Stimulated activated CD8-positive, alpha-beta memory T cell treated with anti-CD3 and anti-CD28 coated beads, Interleukin-7, amount 100 ng/mL, for 1 hour (primary cell): Measurements from ENCODE around the gene SNF8.
A peak's percentile ranks its signal among the peaks of the same experiment; 100 is the strongest.

Experiments
- DNase-seq, 2 donors: peaks; one replicate each; pipeline ENCODE4 v3.0.0-alpha.2; 2020; ENCODE audit warnings: low read depth in 2 of 2

Gene SNF8

GRCh38 chr17:48929812-48930165 is 14.9 kb downstream of the SNF8 start:
- DNase-seq: no peak

- DNase-seq: no peak
Observed at GRCh38 chr17:48928876-48929811, 15.5 kb downstream of the SNF8 start.

- DNase-seq: no peak
Observed at GRCh38 chr17:48927978-48928745, 16.5 kb downstream of the SNF8 start.

- DNase-seq: no peak
Observed at GRCh38 chr17:48925991-48926342, 18.7 kb downstream of the SNF8 start.

- no peak for DNase-seq
Observed at GRCh38 chr17:48925251-48925990, 19.2 kb downstream of the SNF8 start.

- DNase-seq: no peak
Observed at GRCh38 chr17:48915459-48916282, 29.0 kb downstream of the SNF8 start.

- DNase-seq: no peak
Observed at GRCh38 chr17:48912476-48912875, 32.2 kb downstream of the SNF8 start.

- no peak for DNase-seq
Observed at GRCh38 chr17:48910370-48910769, 34.3 kb downstream of the SNF8 start.

GRCh38 chr17:48909783-48910182 is 34.9 kb downstream of the SNF8 start:
- no peak for DNase-seq

- peak; percentile 70 for DNase-seq
Observed at GRCh38 chr17:48908853-48909394, 35.7 kb downstream of the SNF8 start.

- DNase-seq: peak; percentile 78 to 81
Observed at GRCh38 chr17:48908047-48908843, 36.4 kb downstream of the SNF8 start, which contains the start of gene UBE2Z. UBE2Z (plus strand) TSS chr17:48908407; CDS start chr17:48908504, 97 bp downstream.

- no peak for DNase-seq
Observed at GRCh38 chr17:48907713-48908046, 37.0 kb downstream of the SNF8 start.

- no peak for DNase-seq
Observed at GRCh38 chr17:48905987-48906515, 38.6 kb downstream of the SNF8 start.

- no peak for DNase-seq
Observed at GRCh38 chr17:48904428-48904827, 40.2 kb downstream of the SNF8 start.

- no peak for DNase-seq
Observed at GRCh38 chr17:48903401-48903800, 41.2 kb downstream of the SNF8 start.

GRCh38 chr17:48901241-48901640 is 43.4 kb downstream of the SNF8 start:
- no peak for DNase-seq

- DNase-seq: no peak
Observed at GRCh38 chr17:48894886-48895285, 49.8 kb downstream of the SNF8 start.

GRCh38 chr17:48893646-48894508 is 50.8 kb downstream of the SNF8 start:
- no peak for DNase-seq
